Body of pancreas (tissue), 4 donors: ENCODE data around the gene FYB1.

Experiments
- CTCF ChIP-seq, 7 experiments: fragments of 450-650 bp in 4 of 7; fragments of 200-600 bp in 3 of 7; sonication (generic) in 3 of 7; IDR thresholded peaks; one replicate each; pipeline ENCODE4 v1.5.1; 2016 to 2019; ENCODE audit warnings: antibody characterized with exemption in 7 of 7
- POLR2A ChIP-seq, 3 donors: fragments of 450-650 bp; IDR thresholded peaks; one replicate each; pipeline ENCODE4 v1.6.1; 2016; ENCODE audit warnings: antibody characterized with exemption in 3 of 3, mild to moderate bottlenecking in 2 of 3

GRCh38 chr5:39115644-39116343 is 103.6 kb downstream of the FYB1 start:
- TF ChIP-seq CTCF (IDR thresholded peaks at IDR 0.05) (no peak), POLR2A (IDR thresholded peaks at IDR 0.05) (no peak)
